ENCODE data around the gene CTNNA1. TPM values are rescaled to one million over a fixed set of nuclear protein-coding genes. Genes with fewer than 3 reads are reported as not detected.

The CTNNA1 gene
- total RNA-seq, 1 donor from 2014 or later: 304 TPM

GRCh38 chr5:138934971-138935370 lies 181.7 kb downstream of the CTNNA1 start:
- no peak overlapping the region for H3K4me3 ChIP-seq
- peaks cover 0 to 64% of the 10 kb centered on the region in 2 donors for H3K36me3 ChIP-seq
- H3K27ac ChIP-seq: no peak overlapping the region
- H3K4me1 ChIP-seq: no peaks in the 10 kb centered on the region
- intact Hi-C loops (cut with DNase I): no loop called here
- TF ChIP-seq POLR2A (IDR thresholded peaks at IDR 0.05): no peak
- no peak for TF ChIP-seq POLR2AphosphoS5 (IDR thresholded peaks at IDR 0.05; ENCODE audit: insufficient read depth in 1 of 2, low read depth in 1 of 2)
- no peak for TF ChIP-seq CTCF (IDR thresholded peaks at IDR 0.05)
- no peak for DNase-seq (ENCODE audit: extremely low spot score in 2 of 2)
- H3K9me3 ChIP-seq: no peaks in the 10 kb centered on the region
- H3K27me3 ChIP-seq: no peaks in the 10 kb centered on the region

GRCh38 chr5:138935466-138935865 lies 182.2 kb downstream of the CTNNA1 start:
- no peaks in the 10 kb centered on the region for H3K9me3 ChIP-seq
- H3K4me1 ChIP-seq: no peaks in the 10 kb centered on the region
- no peak overlapping the region for H3K27ac ChIP-seq
- no peak for TF ChIP-seq CTCF (IDR thresholded peaks at IDR 0.05)
- TF ChIP-seq POLR2AphosphoS5 (IDR thresholded peaks at IDR 0.05; ENCODE audit: insufficient read depth in 1 of 2, low read depth in 1 of 2): no peak
- TF ChIP-seq POLR2A (IDR thresholded peaks at IDR 0.05): no peak
- DNase-seq (ENCODE audit: extremely low spot score in 2 of 2): peak in 1 of 2 donors; percentile 84
- intact Hi-C loops (cut with DNase I): no loop called here
- no peak overlapping the region for H3K4me3 ChIP-seq
- H3K36me3 ChIP-seq: peaks cover 0 to 59% of the 10 kb centered on the region in 2 donors
- H3K27me3 ChIP-seq: no peaks in the 10 kb centered on the region

GRCh38 chr5:138936225-138936967 lies 183.2 kb downstream of the CTNNA1 start:
- H3K4me1 ChIP-seq: no peaks in the 10 kb centered on the region
- DNase-seq (ENCODE audit: extremely low spot score in 2 of 2): peak in 1 of 2 donors; percentile 84
- H3K9me3 ChIP-seq: no peaks in the 10 kb centered on the region
- H3K27ac ChIP-seq: no peak overlapping the region
- H3K4me3 ChIP-seq: no peak overlapping the region
- intact Hi-C loops (cut with DNase I): no loop called here
- H3K36me3 ChIP-seq: peaks cover 0 to 50% of the 10 kb centered on the region in 2 donors
- no peak for TF ChIP-seq POLR2A (IDR thresholded peaks at IDR 0.05)
- TF ChIP-seq POLR2AphosphoS5 (IDR thresholded peaks at IDR 0.05; ENCODE audit: insufficient read depth in 1 of 2, low read depth in 1 of 2): peak in 1 of 2 donors; percentile 29
- no peaks in the 10 kb centered on the region for H3K27me3 ChIP-seq

- peaks cover 0 to 45% of the 10 kb centered on the region in 2 donors for H3K36me3 ChIP-seq
- H3K4me1 ChIP-seq: no peaks in the 10 kb centered on the region
- TF ChIP-seq POLR2A (IDR thresholded peaks at IDR 0.05): no peak
- TF ChIP-seq CTCF (IDR thresholded peaks at IDR 0.05): no peak
- no peak for TF ChIP-seq POLR2AphosphoS5 (IDR thresholded peaks at IDR 0.05; ENCODE audit: insufficient read depth in 1 of 2, low read depth in 1 of 2)
- no peak for DNase-seq (ENCODE audit: extremely low spot score in 2 of 2)
- no peaks in the 10 kb centered on the region for H3K27me3 ChIP-seq
- no peaks in the 10 kb centered on the region for H3K9me3 ChIP-seq
- H3K27ac ChIP-seq: no peak overlapping the region
- intact Hi-C loops (cut with DNase I): no loop called here
- H3K4me3 ChIP-seq: no peak overlapping the region
These were observed 183.7 kb downstream of the CTNNA1 start for GRCh38 chr5:138936968-138937345.

GRCh38 chr5:138937392-138938387 lies 184.5 kb downstream of the CTNNA1 start:
- Histone ChIP-seq H3K4me3 (no peak overlapping the region), H3K27ac (no peak overlapping the region), H3K9me3 (no peaks in the 10 kb centered on the region), H3K27me3 (no peaks in the 10 kb centered on the region), H3K36me3 (peaks cover 0 to 37% of the 10 kb centered on the region in 2 donors), H3K4me1 (no peaks in the 10 kb centered on the region)
- intact Hi-C loops (cut with DNase I): no loop called here
- DNase-seq (ENCODE audit: extremely low spot score in 2 of 2): peak in 1 of 2 donors; percentile 85
- TF ChIP-seq CTCF (IDR thresholded peaks at IDR 0.05) (no peak), POLR2A (IDR thresholded peaks at IDR 0.05) (no peak)
